ENCODE results near the gene CDH12.

DNA sequence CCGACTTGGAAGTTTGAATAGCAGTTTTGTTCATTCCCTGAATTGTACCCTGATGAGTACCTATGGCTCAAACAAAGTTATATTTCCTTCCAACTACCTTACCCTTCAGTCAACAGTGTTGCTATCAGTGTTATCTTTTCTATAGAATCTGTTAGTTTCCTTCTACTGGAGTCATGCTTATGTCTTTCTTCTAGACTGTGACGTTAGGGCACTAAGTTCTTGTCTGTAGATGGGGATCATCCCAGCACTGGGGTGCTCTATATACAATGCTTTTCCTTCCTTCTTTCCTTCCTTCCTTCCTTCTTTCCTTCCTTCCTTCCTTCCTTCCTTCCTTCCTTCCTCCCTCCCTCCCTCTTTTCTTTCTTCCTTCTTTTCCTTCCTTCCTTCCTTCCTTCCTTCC, 973.0 kb downstream of the CDH12 start:
- TF ChIP-seq, protein P1, sequence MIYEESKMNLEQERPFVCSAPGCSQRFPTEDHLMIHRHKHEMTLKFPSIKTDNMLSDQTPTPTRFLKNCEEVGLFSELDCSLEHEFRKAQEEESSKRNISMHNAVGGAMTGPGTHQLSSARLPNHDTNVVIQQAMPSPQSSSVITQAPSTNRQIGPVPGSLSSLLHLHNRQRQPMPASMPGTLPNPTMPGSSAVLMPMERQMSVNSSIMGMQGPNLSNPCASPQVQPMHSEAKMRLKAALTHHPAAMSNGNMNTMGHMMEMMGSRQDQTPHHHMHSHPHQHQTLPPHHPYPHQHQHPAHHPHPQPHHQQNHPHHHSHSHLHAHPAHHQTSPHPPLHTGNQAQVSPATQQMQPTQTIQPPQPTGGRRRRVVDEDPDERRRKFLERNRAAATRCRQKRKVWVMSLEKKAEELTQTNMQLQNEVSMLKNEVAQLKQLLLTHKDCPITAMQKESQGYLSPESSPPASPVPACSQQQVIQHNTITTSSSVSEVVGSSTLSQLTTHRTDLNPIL (CRISPR knock-in tag; IDR thresholded peaks at IDR 0.05; ENCODE audit: low read depth) = no peak
- TF ChIP-seq RARB (CRISPR knock-in tag; IDR thresholded peaks at IDR 0.05) (no peak), CSDC2 (CRISPR knock-in tag; IDR thresholded peaks at IDR 0.05) (no peak), ZFP3 (CRISPR knock-in tag; IDR thresholded peaks at IDR 0.05) (no peak), ARNTL (CRISPR knock-in tag; IDR thresholded peaks at IDR 0.05; ENCODE audit: borderline replicate concordance, low read depth) (no peak), GLIS3 (CRISPR knock-in tag; IDR thresholded peaks at IDR 0.05) (no peak), ZFP30 (CRISPR knock-in tag; IDR thresholded peaks at IDR 0.05) (no peak), TOX (CRISPR knock-in tag; IDR thresholded peaks at IDR 0.05; ENCODE audit: borderline replicate concordance) (no peak), ZC3H10 (CRISPR knock-in tag; IDR thresholded peaks at IDR 0.05) (no peak), BACH2 (CRISPR knock-in tag; IDR thresholded peaks at IDR 0.05; ENCODE audit: borderline replicate concordance) (no peak), OSR1 (CRISPR knock-in tag; IDR thresholded peaks at IDR 0.05) (no peak)
- TF ChIP-seq, protein P2, sequence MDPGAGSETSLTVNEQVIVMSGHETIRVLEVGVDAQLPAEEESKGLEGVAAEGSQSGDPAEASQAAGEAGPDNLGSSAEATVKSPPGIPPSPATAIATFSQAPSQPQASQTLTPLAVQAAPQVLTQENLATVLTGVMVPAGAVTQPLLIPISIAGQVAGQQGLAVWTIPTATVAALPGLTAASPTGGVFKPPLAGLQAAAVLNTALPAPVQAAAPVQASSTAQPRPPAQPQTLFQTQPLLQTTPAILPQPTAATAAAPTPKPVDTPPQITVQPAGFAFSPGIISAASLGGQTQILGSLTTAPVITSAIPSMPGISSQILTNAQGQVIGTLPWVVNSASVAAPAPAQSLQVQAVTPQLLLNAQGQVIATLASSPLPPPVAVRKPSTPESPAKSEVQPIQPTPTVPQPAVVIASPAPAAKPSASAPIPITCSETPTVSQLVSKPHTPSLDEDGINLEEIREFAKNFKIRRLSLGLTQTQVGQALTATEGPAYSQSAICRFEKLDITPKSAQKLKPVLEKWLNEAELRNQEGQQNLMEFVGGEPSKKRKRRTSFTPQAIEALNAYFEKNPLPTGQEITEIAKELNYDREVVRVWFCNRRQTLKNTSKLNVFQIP (CRISPR knock-in tag; IDR thresholded peaks at IDR 0.05; ENCODE audit: borderline replicate concordance, low read depth) = no peak
- TF ChIP-seq, protein P3, sequence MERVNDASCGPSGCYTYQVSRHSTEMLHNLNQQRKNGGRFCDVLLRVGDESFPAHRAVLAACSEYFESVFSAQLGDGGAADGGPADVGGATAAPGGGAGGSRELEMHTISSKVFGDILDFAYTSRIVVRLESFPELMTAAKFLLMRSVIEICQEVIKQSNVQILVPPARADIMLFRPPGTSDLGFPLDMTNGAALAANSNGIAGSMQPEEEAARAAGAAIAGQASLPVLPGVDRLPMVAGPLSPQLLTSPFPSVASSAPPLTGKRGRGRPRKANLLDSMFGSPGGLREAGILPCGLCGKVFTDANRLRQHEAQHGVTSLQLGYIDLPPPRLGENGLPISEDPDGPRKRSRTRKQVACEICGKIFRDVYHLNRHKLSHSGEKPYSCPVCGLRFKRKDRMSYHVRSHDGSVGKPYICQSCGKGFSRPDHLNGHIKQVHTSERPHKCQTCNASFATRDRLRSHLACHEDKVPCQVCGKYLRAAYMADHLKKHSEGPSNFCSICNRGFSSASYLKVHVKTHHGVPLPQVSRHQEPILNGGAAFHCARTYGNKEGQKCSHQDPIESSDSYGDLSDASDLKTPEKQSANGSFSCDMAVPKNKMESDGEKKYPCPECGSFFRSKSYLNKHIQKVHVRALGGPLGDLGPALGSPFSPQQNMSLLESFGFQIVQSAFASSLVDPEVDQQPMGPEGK (CRISPR knock-in tag; IDR thresholded peaks at IDR 0.05; ENCODE audit: borderline replicate concordance) = no peak
- TF ChIP-seq, protein P4, sequence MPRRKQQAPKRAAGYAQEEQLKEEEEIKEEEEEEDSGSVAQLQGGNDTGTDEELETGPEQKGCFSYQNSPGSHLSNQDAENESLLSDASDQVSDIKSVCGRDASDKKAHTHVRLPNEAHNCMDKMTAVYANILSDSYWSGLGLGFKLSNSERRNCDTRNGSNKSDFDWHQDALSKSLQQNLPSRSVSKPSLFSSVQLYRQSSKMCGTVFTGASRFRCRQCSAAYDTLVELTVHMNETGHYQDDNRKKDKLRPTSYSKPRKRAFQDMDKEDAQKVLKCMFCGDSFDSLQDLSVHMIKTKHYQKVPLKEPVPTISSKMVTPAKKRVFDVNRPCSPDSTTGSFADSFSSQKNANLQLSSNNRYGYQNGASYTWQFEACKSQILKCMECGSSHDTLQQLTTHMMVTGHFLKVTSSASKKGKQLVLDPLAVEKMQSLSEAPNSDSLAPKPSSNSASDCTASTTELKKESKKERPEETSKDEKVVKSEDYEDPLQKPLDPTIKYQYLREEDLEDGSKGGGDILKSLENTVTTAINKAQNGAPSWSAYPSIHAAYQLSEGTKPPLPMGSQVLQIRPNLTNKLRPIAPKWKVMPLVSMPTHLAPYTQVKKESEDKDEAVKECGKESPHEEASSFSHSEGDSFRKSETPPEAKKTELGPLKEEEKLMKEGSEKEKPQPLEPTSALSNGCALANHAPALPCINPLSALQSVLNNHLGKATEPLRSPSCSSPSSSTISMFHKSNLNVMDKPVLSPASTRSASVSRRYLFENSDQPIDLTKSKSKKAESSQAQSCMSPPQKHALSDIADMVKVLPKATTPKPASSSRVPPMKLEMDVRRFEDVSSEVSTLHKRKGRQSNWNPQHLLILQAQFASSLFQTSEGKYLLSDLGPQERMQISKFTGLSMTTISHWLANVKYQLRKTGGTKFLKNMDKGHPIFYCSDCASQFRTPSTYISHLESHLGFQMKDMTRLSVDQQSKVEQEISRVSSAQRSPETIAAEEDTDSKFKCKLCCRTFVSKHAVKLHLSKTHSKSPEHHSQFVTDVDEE (CRISPR knock-in tag; IDR thresholded peaks at IDR 0.05) = no peak
